ENCODE data around the gene ANO3.

GRCh38 chr11:26665036-26665435 lies 333.1 kb downstream of the ANO3 start:
- TF ChIP-seq POLR2A (IDR thresholded peaks at IDR 0.05; ENCODE audit: low read length) (no peak), GATA1 (IDR thresholded peaks at IDR 0.05; ENCODE audit: low read depth, low read length) (no peak)
